Naive B cell (primary cell): ENCODE results near the gene PHF3. TPM values are rescaled to one million over a fixed set of nuclear protein-coding genes. Genes with fewer than 3 reads are reported as not detected.

Experiments
- ATAC-seq, 2 donors: fragments of 150-1000 bp; cut with Tn5 transposase; 2 replicates each; pipeline ENCODE4 v1.10.0; 2021; ENCODE audit warnings: low read depth in 2 of 2, mild to moderate bottlenecking in 2 of 2, moderate library complexity in 2 of 2
- DNase-seq: peaks from one replicate; pipeline ENCODE4 v3.0.0; 2022
- H3K27ac Mint-ChIP-seq, 6 donors: one replicate each; pipeline ENCODE4 v1.8.0; 2020 to 2022; ENCODE audit warnings: mild to moderate bottlenecking in 6 of 6, mixed read lengths in 6 of 6, moderate library complexity in 5 of 6, inconsistent platforms in 2 of 6
- H3K27me3 Mint-ChIP-seq, 3 donors: one replicate each; pipeline ENCODE4 v1.8.0; 2021 to 2022; ENCODE audit warnings: mixed read lengths in 3 of 3, mild to moderate bottlenecking in 1 of 3
- H3K36me3 Mint-ChIP-seq, 2 donors: one replicate each; pipeline ENCODE4 v1.8.0; 2020 to 2022; ENCODE audit warnings: mixed read lengths in 2 of 2, inconsistent platforms in 1 of 2, mild to moderate bottlenecking in 1 of 2
- H3K4me1 Mint-ChIP-seq, 3 donors: one replicate each; pipeline ENCODE4 v1.8.0; 2020 to 2022; ENCODE audit warnings: mixed read lengths in 3 of 3, inconsistent platforms in 1 of 3, mild to moderate bottlenecking in 1 of 3, moderate library complexity in 1 of 3
- H3K4me3 Mint-ChIP-seq, 8 donors: one replicate each; pipeline ENCODE4 v1.8.0; 2020 to 2022; ENCODE audit warnings: mild to moderate bottlenecking in 8 of 8, mixed read lengths in 8 of 8, moderate library complexity in 8 of 8, inconsistent platforms in 2 of 8
- H3K9me3 Mint-ChIP-seq, 7 donors: one replicate each; pipeline ENCODE4 v1.8.0; 2020 to 2022; ENCODE audit warnings: mixed read lengths in 7 of 7, mild to moderate bottlenecking in 5 of 7, inconsistent platforms in 2 of 7, moderate library complexity in 1 of 7
- polyA plus RNA-seq, 6 donors: library from polyadenylated mRNA; unstranded; fragments of 300-500 nt; fragmentation: Illumina TruSeq; gene quantifications; one replicate each; pipeline ENCODE4 v1.2.3, GENCODE V29; 2021; ENCODE audit warnings: low read depth in 6 of 6

The PHF3 gene
- polyA plus RNA-seq, 6 donors from 2014 or later: 4.8 to 54.3 (median 31.4) TPM

- Mint-ChIP-seq H3K36me3 (no peaks in the 10 kb centered on the region), H3K27ac (no peak overlapping the region), H3K9me3 (peaks cover 0 to 2% (median 0%) of the 10 kb centered on the region in 7 donors), H3K27me3 (peaks cover 0 to 11% (median 0%) of the 10 kb centered on the region in 3 donors), H3K4me3 (no peak overlapping the region), H3K4me1 (peaks cover 5 to 8% (median 6%) of the 10 kb centered on the region in 3 donors)
- ATAC-seq (no peak), DNase-seq (no peak)
Observed at GRCh38 chr6:63630466-63630865, 5.1 kb upstream of the PHF3 start.

- Mint-ChIP-seq H3K27ac (peak overlapping the region in 3 of 6 donors; percentile 89 to 99 (median 96)), H3K4me3 (peak overlapping the region in 6 of 8 donors; percentile 89 to 100 (median 96)), H3K27me3 (peaks cover 0 to 6% (median 0%) of the 10 kb centered on the region in 3 donors), H3K9me3 (no peaks in the 10 kb centered on the region), H3K36me3 (peaks cover 0 to 7% of the 10 kb centered on the region in 2 donors), H3K4me1 (peaks cover 28 to 36% (median 35%) of the 10 kb centered on the region in 3 donors)
- no peak for DNase-seq
- ATAC-seq: no peak
Observed at GRCh38 chr6:63634630-63635029, 972 bp upstream of the PHF3 start.

GRCh38 chr6:63635215-63635587 is 401 bp upstream of the PHF3 start:
- Mint-ChIP-seq H3K27me3 (peaks cover 0 to 6% (median 0%) of the 10 kb centered on the region in 3 donors), H3K9me3 (no peaks in the 10 kb centered on the region), H3K36me3 (peaks cover 0 to 7% of the 10 kb centered on the region in 2 donors), H3K27ac (peak overlapping the region; percentile 89 to 99 (median 94)), H3K4me3 (peak overlapping the region; percentile 89 to 100 (median 96)), H3K4me1 (peaks cover 33 to 41% (median 40%) of the 10 kb centered on the region in 3 donors)
- ATAC-seq: no peak
- no peak for DNase-seq

GRCh38 chr6:63636518-63637021 is 968 bp downstream of the PHF3 start:
- Mint-ChIP-seq H3K9me3 (no peaks in the 10 kb centered on the region), H3K27me3 (peaks cover 0 to 2% (median 0%) of the 10 kb centered on the region in 3 donors), H3K4me1 (peaks cover 44 to 54% (median 53%) of the 10 kb centered on the region in 3 donors), H3K4me3 (peak overlapping the region; percentile 93 to 100 (median 98)), H3K27ac (peak overlapping the region; percentile 96 to 99 (median 98)), H3K36me3 (peaks cover 0 to 7% of the 10 kb centered on the region in 2 donors)
- ATAC-seq (no peak), DNase-seq (peak; percentile 35)

GRCh38 chr6:63637865-63638445 is 2.4 kb downstream of the PHF3 start:
- peaks cover 44 to 61% (median 56%) of the 10 kb centered on the region in 3 donors for H3K4me1 Mint-ChIP-seq

GRCh38 chr6:63640062-63640461 is 4.5 kb downstream of the PHF3 start:
- Mint-ChIP-seq H3K4me3 (peak overlapping the region in 2 of 8 donors; percentile 1 to 33), H3K27ac (peak overlapping the region in 2 of 6 donors; percentile 18 to 29), H3K4me1 (peaks cover 51 to 75% (median 74%) of the 10 kb centered on the region in 3 donors), H3K9me3 (no peaks in the 10 kb centered on the region), H3K36me3 (peaks cover 0 to 7% of the 10 kb centered on the region in 2 donors), H3K27me3 (no peaks in the 10 kb centered on the region)
- DNase-seq: no peak
- no peak for ATAC-seq

More at GRCh38 chr6:63637865-63638445, 2.4 kb downstream of the PHF3 start:
- peak overlapping the region in 3 of 6 donors; percentile 42 to 96 (median 58) for H3K27ac Mint-ChIP-seq
- peaks cover 0 to 7% of the 10 kb centered on the region in 2 donors for H3K36me3 Mint-ChIP-seq
- ATAC-seq (no peak), DNase-seq (no peak)
- H3K27me3 Mint-ChIP-seq: no peaks in the 10 kb centered on the region
- no peaks in the 10 kb centered on the region for H3K9me3 Mint-ChIP-seq
- peak overlapping the region; percentile 25 to 100 (median 96) for H3K4me3 Mint-ChIP-seq

- no peaks in the 10 kb centered on the region for H3K9me3 Mint-ChIP-seq
- no peaks in the 10 kb centered on the region for H3K36me3 Mint-ChIP-seq
- peak; percentile 61 to 68 for ATAC-seq
- H3K27ac Mint-ChIP-seq: peak overlapping the region in 2 of 6 donors; percentile 47 to 51
- no peaks in the 10 kb centered on the region for H3K27me3 Mint-ChIP-seq
- DNase-seq: peak; percentile 19
- H3K4me3 Mint-ChIP-seq: no peak overlapping the region
- peaks cover 35 to 66% (median 48%) of the 10 kb centered on the region in 3 donors for H3K4me1 Mint-ChIP-seq
Observed at GRCh38 chr6:63643862-63644261, 8.3 kb downstream of the PHF3 start.

- Mint-ChIP-seq H3K9me3 (no peaks in the 10 kb centered on the region), H3K27me3 (no peaks in the 10 kb centered on the region), H3K4me1 (peaks cover 26 to 58% (median 40%) of the 10 kb centered on the region in 3 donors), H3K27ac (peak overlapping the region in 2 of 6 donors; percentile 63 to 79), H3K36me3 (no peaks in the 10 kb centered on the region), H3K4me3 (peak overlapping the region in 1 of 8 donors; percentile 61)
- DNase-seq (no peak), ATAC-seq (no peak)
Observed at GRCh38 chr6:63644668-63645326, 9.2 kb downstream of the PHF3 start.

- Mint-ChIP-seq H3K36me3 (peaks cover 14 to 26% of the 10 kb centered on the region in 2 donors), H3K27me3 (no peaks in the 10 kb centered on the region), H3K9me3 (peaks cover 0 to 7% (median 0%) of the 10 kb centered on the region in 7 donors), H3K4me3 (no peak overlapping the region), H3K27ac (no peak overlapping the region), H3K4me1 (peaks cover 34 to 61% (median 45%) of the 10 kb centered on the region in 3 donors)
- DNase-seq: no peak
- ATAC-seq: no peak
Observed at GRCh38 chr6:63649269-63649668, 13.7 kb downstream of the PHF3 start.

- Mint-ChIP-seq H3K27ac (peak overlapping the region in 1 of 6 donors; percentile 56), H3K4me1 (peaks cover 36 to 62% (median 44%) of the 10 kb centered on the region in 3 donors), H3K36me3 (peaks cover 16 to 26% of the 10 kb centered on the region in 2 donors), H3K27me3 (no peaks in the 10 kb centered on the region), H3K4me3 (no peak overlapping the region), H3K9me3 (peaks cover 0 to 7% (median 0%) of the 10 kb centered on the region in 7 donors)
- no peak for DNase-seq
- no peak for ATAC-seq
Observed at GRCh38 chr6:63649847-63650265, 14.3 kb downstream of the PHF3 start.

GRCh38 chr6:63652980-63653379 is 17.4 kb downstream of the PHF3 start:
- peak overlapping the region in 2 of 6 donors; percentile 5 to 69 for H3K27ac Mint-ChIP-seq

GRCh38 chr6:63660757-63661156 is 25.2 kb downstream of the PHF3 start:
- peak overlapping the region in 3 of 6 donors; percentile 27 to 68 (median 28) for H3K27ac Mint-ChIP-seq
- no peaks in the 10 kb centered on the region for H3K27me3 Mint-ChIP-seq
- H3K36me3 Mint-ChIP-seq: no peaks in the 10 kb centered on the region
- peaks cover 58 to 80% (median 67%) of the 10 kb centered on the region in 3 donors for H3K4me1 Mint-ChIP-seq
- H3K4me3 Mint-ChIP-seq: no peak overlapping the region
- ATAC-seq (no peak), DNase-seq (no peak)
- no peaks in the 10 kb centered on the region for H3K9me3 Mint-ChIP-seq

More at GRCh38 chr6:63652980-63653379, 17.4 kb downstream of the PHF3 start:
- DNase-seq (no peak), ATAC-seq (no peak)
- Mint-ChIP-seq H3K27me3 (no peaks in the 10 kb centered on the region), H3K4me1 (peaks cover 55 to 77% (median 69%) of the 10 kb centered on the region in 3 donors), H3K9me3 (peaks cover 0 to 7% (median 0%) of the 10 kb centered on the region in 7 donors), H3K4me3 (peak overlapping the region in 4 of 8 donors; percentile 6 to 45 (median 30)), H3K36me3 (peaks cover 16 to 26% of the 10 kb centered on the region in 2 donors)

- H3K36me3 Mint-ChIP-seq: no peaks in the 10 kb centered on the region
- no peaks in the 10 kb centered on the region for H3K9me3 Mint-ChIP-seq
- H3K4me3 Mint-ChIP-seq: peak overlapping the region in 1 of 8 donors; percentile 72
- H3K27me3 Mint-ChIP-seq: no peaks in the 10 kb centered on the region
- no peak for ATAC-seq
- H3K4me1 Mint-ChIP-seq: peaks cover 51 to 76% (median 67%) of the 10 kb centered on the region in 3 donors
- peak overlapping the region in 3 of 6 donors; percentile 13 to 33 (median 16) for H3K27ac Mint-ChIP-seq
- DNase-seq: no peak
Observed at GRCh38 chr6:63661769-63662168, 26.2 kb downstream of the PHF3 start.
